ENCODE measurements around the gene POLR1A. TPM values are rescaled to one million over a fixed set of nuclear protein-coding genes. Genes with fewer than 3 reads are reported as not detected.

POLR1A gene
- total and polyA plus RNA-seq, 2 of the 8 experiments (the other 6 are each of a cell fraction or from before 2014, with no cell fraction given): 8.9 to 58.1 TPM

- H3K36me3 ChIP-seq (ENCODE audit: control insufficient read depth in 2 of 4, insufficient read depth in 4 of 4, low read length in 3 of 4): peaks cover 21 to 50% (median 39%) of the 10 kb centered on the region in 4 experiments
- no peak overlapping the region for H4K91ac ChIP-seq (replicated peaks; ENCODE audit: insufficient read length, low read length)
- no peak overlapping the region for H2AK5ac ChIP-seq (ENCODE audit: low read depth, low read length)
- H4K20me1 ChIP-seq (replicated peaks in 1 of 2; ENCODE audit: control insufficient read depth in 1 of 2, insufficient read depth in 2 of 2, low read length in 2 of 2): peaks cover 4 to 6% of the 10 kb centered on the region in 2 experiments
- H3K9me3 ChIP-seq (ENCODE audit: insufficient read depth in 2 of 2, low read depth in 1 of 2, low read length in 1 of 2): no peaks in the 10 kb centered on the region
- DNase-seq (ENCODE audit: low read depth in 1 of 2, low spot score in 2 of 2) (no peak), FAIRE-seq (no peak)
- no peaks in the 10 kb centered on the region for H3K79me2 ChIP-seq (ENCODE audit: control insufficient read depth in 1 of 2, insufficient read depth in 2 of 2, low read length in 2 of 2)
- no peaks in the 10 kb centered on the region for H3K27me3 ChIP-seq (replicated peaks in 1 of 4; ENCODE audit: control insufficient read depth in 3 of 4, extremely low read depth in 1 of 4, insufficient read depth in 3 of 4, low read length in 3 of 4)
- no peak overlapping the region for H3K56ac ChIP-seq (replicated peaks; ENCODE audit: insufficient read length, low read depth, low read length)
- no peaks in the 10 kb centered on the region for H3K23me2 ChIP-seq (ENCODE audit: low read depth, low read length)
- no peak overlapping the region for H2BK5ac ChIP-seq (ENCODE audit: low read depth, low read length)
- H3K18ac ChIP-seq (ENCODE audit: extremely low read depth, low read length): no peak overlapping the region
- no peak overlapping the region for H2BK12ac ChIP-seq (ENCODE audit: low read depth, low read length)
- no peak overlapping the region for H3K9ac ChIP-seq (replicated peaks in 1 of 4; ENCODE audit: extremely low read depth in 1 of 4, low read depth in 3 of 4, low read length in 3 of 4)
- no peak overlapping the region for H2AFZ ChIP-seq (ENCODE audit: low read length)
- H4K5ac ChIP-seq (ENCODE audit: insufficient read length, low read depth, low read length): no peak overlapping the region
- POLR2A ChIA-PET (ENCODE audit: partially characterized antibody): interaction anchor here (0.5 to 1.2 kb wide), 3 partner anchors 14 to 415 kb away, joined by 3 read pairs; no protein-coding TSS in a partner anchor
- no peaks in the 10 kb centered on the region for H3K4me1 ChIP-seq (replicated peaks in 1 of 4; ENCODE audit: control insufficient read depth in 3 of 4, insufficient read depth in 4 of 4, low read length in 3 of 4)
- no peak overlapping the region for H3K14ac ChIP-seq (ENCODE audit: insufficient read length)
- H3K23ac ChIP-seq (ENCODE audit: insufficient read length): no peak overlapping the region
- no peak overlapping the region for H3K4me2 ChIP-seq (ENCODE audit: insufficient read depth in 1 of 2, low read depth in 2 of 2, low read length in 2 of 2)
- WGBS, 2 experiments (ENCODE audit: extremely low coverage in 1 of 2, insufficient coverage in 1 of 2, insufficient read length in 1 of 2, insufficient replicate concordance in 2 of 2, low coverage in 1 of 2, low lambda C conversion rate in 2 of 2, missing lambda C conversion rate in 1 of 2): 92% methylated on average over 4 of the region's 4 CpGs; no CpG with 5 or more reads in 1 of the 2 experiments
- CTCF ChIA-PET (ENCODE audit: partially characterized antibody): interaction anchor here (1.1 to 1.6 kb wide), 2 partner anchors 27 to 239 kb away, joined by 4 to 8 read pairs; no protein-coding TSS in a partner anchor
- H3K4ac ChIP-seq (replicated peaks; ENCODE audit: insufficient read length, low read depth, low read length): no peak overlapping the region
- no peak overlapping the region for H2BK120ac ChIP-seq (replicated peaks; ENCODE audit: low read depth, low read length)
- no peak overlapping the region for H3K4me3 ChIP-seq (ENCODE audit: extremely low read depth in 1 of 4, insufficient read depth in 2 of 4, low read depth in 3 of 4, low read length in 4 of 4)
- H2BK15ac ChIP-seq (ENCODE audit: low read length): no peak overlapping the region
- H4K8ac ChIP-seq (ENCODE audit: extremely low read depth, insufficient read depth, low read length): no peak overlapping the region
- no peak overlapping the region for H2BK20ac ChIP-seq (ENCODE audit: low read length)
- no peak overlapping the region for H3K27ac ChIP-seq (ENCODE audit: low read depth, low read length)
- H3K79me1 ChIP-seq (ENCODE audit: low read depth, low read length): no peaks in the 10 kb centered on the region
- no peak for TF ChIP-seq HDAC6 (IDR thresholded peaks at IDR 0.05; ENCODE audit: low read depth, low read length)
Observed at GRCh38 chr2:86053166-86053565, 52.5 kb downstream of the POLR1A start.

Data from H1 (cell line).